HL-60 (cell line): ENCODE data around the gene TNPO3.

Experiments
- CTCF ChIP-seq: IDR thresholded peaks from one replicate; pipeline ENCODE4 v1.5.1; 2011; ENCODE audit warnings: low read length, control low read depth, inconsistent platforms; ENCODE audit not compliant: insufficient read depth
- POLR2AphosphoS5 ChIP-seq: IDR thresholded peaks from 2 replicates; pipeline ENCODE4 v1.6.1; 2012; ENCODE audit warnings: low read depth
- REST ChIP-seq: IDR thresholded peaks from 2 replicates; pipeline ENCODE4 v1.6.1; 2012; ENCODE audit warnings: low read depth; ENCODE audit not compliant: insufficient replicate concordance
- SPI1 ChIP-seq: IDR thresholded peaks from 2 replicates; pipeline ENCODE4 v1.6.1; 2012; ENCODE audit warnings: low read depth, mild to moderate bottlenecking, borderline replicate concordance

- no peak for TF ChIP-seq SPI1
- TF ChIP-seq CTCF: no peak
- no peak for TF ChIP-seq REST
- no peak; the same call in 1 of the 2 replicates for TF ChIP-seq POLR2AphosphoS5
These were observed 17.6 kb upstream of the TNPO3 start for GRCh38 chr7:129072479-129073011.
